ENCODE results near the gene RAB40C.

RAB40C gene

GRCh38 chr16:674968-675883, 85.4 kb downstream of the RAB40C start, which contains the start of gene RHBDL1:
Gene RHBDL1 (plus strand): TSS chr16:675671. CDS start chr16:675791, 120 bp downstream.
- H3K4me3 ChIP-seq (ENCODE audit: extremely low read depth, insufficient read depth, low read length, poor library complexity, severe bottlenecking): peak within 1 kb of the TSS; percentile 22
- 9 to 11% methylated on average over 41 to 64 of the region's 73 CpGs for WGBS, 2 experiments (ENCODE audit: insufficient coverage in 2 of 2)

GRCh38 chr16:675884-676564, 86.2 kb downstream of the RAB40C start:
- 81 to 85% methylated on average over 16 to 18 of the region's 25 CpGs for WGBS, 2 experiments (ENCODE audit: insufficient coverage in 2 of 2)
- Histone ChIP-seq H3K27ac (ENCODE audit: low read depth, low read length, severe bottlenecking) (no peak overlapping the region), H3K4me3 (ENCODE audit: extremely low read depth, insufficient read depth, low read length, poor library complexity, severe bottlenecking) (no peak overlapping the region), H3K9me3 (ENCODE audit: control insufficient read depth, low read length) (no peaks in the 10 kb centered on the region), H3K36me3 (ENCODE audit: control insufficient read depth, insufficient read depth, low read length) (peaks cover 30% of the 10 kb centered on the region), H3K4me1 (ENCODE audit: control insufficient read depth, insufficient read depth, low read length, poor library complexity, severe bottlenecking) (peaks cover 12% of the 10 kb centered on the region)

More at GRCh38 chr16:674968-675883, 85.4 kb downstream of the RAB40C start, which contains the start of gene RHBDL1:
- Histone ChIP-seq H3K36me3 (ENCODE audit: control insufficient read depth, insufficient read depth, low read length) (peaks cover 38% of the 10 kb centered on the region), H3K4me1 (ENCODE audit: control insufficient read depth, insufficient read depth, low read length, poor library complexity, severe bottlenecking) (peaks cover 10% of the 10 kb centered on the region), H3K27ac (ENCODE audit: low read depth, low read length, severe bottlenecking) (no peak within 1 kb of the TSS), H3K9me3 (ENCODE audit: control insufficient read depth, low read length) (no peaks in the 10 kb centered on the region)

- Histone ChIP-seq H3K36me3 (ENCODE audit: control insufficient read depth, insufficient read depth, low read length) (peaks cover 27% of the 10 kb centered on the region), H3K4me3 (ENCODE audit: extremely low read depth, insufficient read depth, low read length, poor library complexity, severe bottlenecking) (no peak overlapping the region), H3K4me1 (ENCODE audit: control insufficient read depth, insufficient read depth, low read length, poor library complexity, severe bottlenecking) (peaks cover 18% of the 10 kb centered on the region), H3K27ac (ENCODE audit: low read depth, low read length, severe bottlenecking) (no peak overlapping the region), H3K9me3 (ENCODE audit: control insufficient read depth, low read length) (no peaks in the 10 kb centered on the region)
- WGBS, 2 experiments (ENCODE audit: insufficient coverage in 2 of 2): 97 to 98% methylated on average over 21 of the region's 21 CpGs
These were observed 86.7 kb downstream of the RAB40C start for GRCh38 chr16:676565-676902.

GRCh38 chr16:676913-677312, 87.0 kb downstream of the RAB40C start:
- Histone ChIP-seq H3K27ac (ENCODE audit: low read depth, low read length, severe bottlenecking) (no peak overlapping the region), H3K36me3 (ENCODE audit: control insufficient read depth, insufficient read depth, low read length) (peaks cover 27% of the 10 kb centered on the region), H3K4me1 (ENCODE audit: control insufficient read depth, insufficient read depth, low read length, poor library complexity, severe bottlenecking) (peaks cover 21% of the 10 kb centered on the region), H3K4me3 (ENCODE audit: extremely low read depth, insufficient read depth, low read length, poor library complexity, severe bottlenecking) (no peak overlapping the region), H3K9me3 (ENCODE audit: control insufficient read depth, low read length) (no peaks in the 10 kb centered on the region)
- 93% methylated on average over 23 of the region's 23 CpGs for WGBS, 2 experiments (ENCODE audit: insufficient coverage in 2 of 2)

- Histone ChIP-seq H3K36me3 (ENCODE audit: control insufficient read depth, insufficient read depth, low read length) (peaks cover 28% of the 10 kb centered on the region), H3K9me3 (ENCODE audit: control insufficient read depth, low read length) (no peaks in the 10 kb centered on the region), H3K27ac (ENCODE audit: low read depth, low read length, severe bottlenecking) (no peak overlapping the region), H3K4me1 (ENCODE audit: control insufficient read depth, insufficient read depth, low read length, poor library complexity, severe bottlenecking) (peaks cover 23% of the 10 kb centered on the region), H3K4me3 (ENCODE audit: extremely low read depth, insufficient read depth, low read length, poor library complexity, severe bottlenecking) (no peak overlapping the region)
- 91 to 94% methylated on average over 35 to 54 of the region's 57 CpGs for WGBS, 2 experiments (ENCODE audit: insufficient coverage in 2 of 2)
These were observed 87.7 kb downstream of the RAB40C start for GRCh38 chr16:677316-678190.

GRCh38 chr16:678209-678857, 88.5 kb downstream of the RAB40C start:
- 92 to 95% methylated on average over 17 to 18 of the region's 21 CpGs for WGBS, 2 experiments (ENCODE audit: insufficient coverage in 2 of 2)
- Histone ChIP-seq H3K27ac (ENCODE audit: low read depth, low read length, severe bottlenecking) (no peak overlapping the region), H3K36me3 (ENCODE audit: control insufficient read depth, insufficient read depth, low read length) (peaks cover 29% of the 10 kb centered on the region)

More at GRCh38 chr16:678209-678857, 88.5 kb downstream of the RAB40C start:
- no peak overlapping the region for H3K4me3 ChIP-seq (ENCODE audit: extremely low read depth, insufficient read depth, low read length, poor library complexity, severe bottlenecking)
- H3K4me1 ChIP-seq (ENCODE audit: control insufficient read depth, insufficient read depth, low read length, poor library complexity, severe bottlenecking): peaks cover 23% of the 10 kb centered on the region
- H3K9me3 ChIP-seq (ENCODE audit: control insufficient read depth, low read length): no peaks in the 10 kb centered on the region

Measured in mesodermal cell (in vitro differentiated cells).